HepG2 (cell line): Measurements from ENCODE around the gene AKAP7. TPM values are rescaled to one million over a fixed set of nuclear protein-coding genes. Genes with fewer than 3 reads are reported as not detected.

Experiments used
- NFIC ChIP-seq: IDR thresholded peaks from 2 replicates; pipeline ENCODE4 v1.6.1; 2012; ENCODE audit warnings: mild to moderate bottlenecking, low read length, inconsistent platforms
- SOX5 ChIP-seq: IDR thresholded peaks from 2 replicates; pipeline ENCODE4 v1.6.1; 2016; ENCODE audit warnings: borderline replicate concordance
- ZBTB21 ChIP-seq: sonication (generic); formaldehyde crosslinking; IDR thresholded peaks from 2 replicates; pipeline ENCODE4 v1.4.0; 2020; ENCODE audit warnings: missing genetic modification reagents
- ZNF382 ChIP-seq: sonication (generic); formaldehyde crosslinking; IDR thresholded peaks from 2 replicates; pipeline ENCODE4 v1.5.0; 2020; ENCODE audit warnings: missing genetic modification reagents, mild to moderate bottlenecking, borderline replicate concordance
- ZNF850 ChIP-seq: sonication (generic); formaldehyde crosslinking; conservative IDR thresholded peaks from 2 replicates; pipeline ENCODE4 v1.9.0; 2021; ENCODE audit warnings: mild to moderate bottlenecking, missing genetic modification reagents
- polyA plus RNA-seq, 8 experiments: library from polyadenylated mRNA; depleted of rRNA in 3 of 8; stranded (reverse) in 7 of 8; unstranded in 1 of 8; fragments of >200 nt; fragmentation: Illumina TruSeq in 4 of 8; extraction: Trizol in 4 of 8; gene quantifications; 2 replicates each; pipeline versions ENCODE4 v1.2.1 to v1.2.3, GENCODE V29; 2011 to 2016; ENCODE audit warnings: low read depth in 4 of 8, missing spikeins in 1 of 8, mixed read lengths in 1 of 8; ENCODE audit not compliant: insufficient read depth in 1 of 8
- total RNA-seq, 5 experiments: library from RNA; depleted of rRNA; stranded (reverse); fragments of >200 nt; fragmentation: Illumina TruSeq; extraction: Trizol; gene quantifications; 2 replicates each; pipeline ENCODE4 v1.2.3, GENCODE V29; 2016; ENCODE audit warnings: low read depth in 1 of 5
- TF ChIP-seq, protein P1 (sequence below): IDR thresholded peaks from 2 replicates; pipeline ENCODE4 v1.6.1; 2016; ENCODE audit warnings: low read depth, missing genetic modification reagents, missing compliant biosample characterization
- TF ChIP-seq, protein P2 (sequence below): sonication (generic); formaldehyde crosslinking; IDR thresholded peaks from 2 replicates; pipeline ENCODE4 v1.8.1; 2023; ENCODE audit warnings: missing genetic modification reagents, mild to moderate bottlenecking, borderline replicate concordance
- TF ChIP-seq, protein P3 (sequence below), 2 experiments: fragments of 450-650 bp in 1 of 2; sonication (generic) in 1 of 2; formaldehyde crosslinking; IDR thresholded peaks; 2 replicates each; pipeline versions ENCODE4 v1.5.0 to v1.8.0; 2020 to 2022; ENCODE audit warnings: mild to moderate bottlenecking in 1 of 2, missing genetic modification reagents in 1 of 2

Gene AKAP7
- total and polyA plus RNA-seq, 2 of the 13 experiments (the other 11 are each of a cell fraction or from before 2014, with no cell fraction given), result 3.6 to 11.7 TPM

DNA sequence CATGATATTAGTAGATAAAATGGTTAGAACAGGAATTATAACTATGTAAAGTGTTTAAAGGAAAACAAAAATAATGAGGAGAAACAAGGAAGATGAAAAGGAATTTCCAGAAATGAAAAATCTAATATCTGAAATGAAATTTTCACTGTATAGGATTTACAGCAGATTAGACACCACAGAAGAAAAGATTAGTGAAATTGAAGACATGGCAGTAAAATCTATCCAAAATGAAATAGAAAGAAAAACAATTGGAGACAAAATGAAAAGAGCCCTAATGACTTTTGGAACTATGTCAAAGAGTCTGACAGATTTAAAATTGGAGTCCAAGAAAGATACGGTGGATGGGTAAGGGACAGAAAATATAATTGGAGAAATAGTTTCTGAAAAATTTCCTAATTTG is 174.2 kb downstream of the AKAP7 start (continued):
- TF ChIP-seq, protein P1, sequence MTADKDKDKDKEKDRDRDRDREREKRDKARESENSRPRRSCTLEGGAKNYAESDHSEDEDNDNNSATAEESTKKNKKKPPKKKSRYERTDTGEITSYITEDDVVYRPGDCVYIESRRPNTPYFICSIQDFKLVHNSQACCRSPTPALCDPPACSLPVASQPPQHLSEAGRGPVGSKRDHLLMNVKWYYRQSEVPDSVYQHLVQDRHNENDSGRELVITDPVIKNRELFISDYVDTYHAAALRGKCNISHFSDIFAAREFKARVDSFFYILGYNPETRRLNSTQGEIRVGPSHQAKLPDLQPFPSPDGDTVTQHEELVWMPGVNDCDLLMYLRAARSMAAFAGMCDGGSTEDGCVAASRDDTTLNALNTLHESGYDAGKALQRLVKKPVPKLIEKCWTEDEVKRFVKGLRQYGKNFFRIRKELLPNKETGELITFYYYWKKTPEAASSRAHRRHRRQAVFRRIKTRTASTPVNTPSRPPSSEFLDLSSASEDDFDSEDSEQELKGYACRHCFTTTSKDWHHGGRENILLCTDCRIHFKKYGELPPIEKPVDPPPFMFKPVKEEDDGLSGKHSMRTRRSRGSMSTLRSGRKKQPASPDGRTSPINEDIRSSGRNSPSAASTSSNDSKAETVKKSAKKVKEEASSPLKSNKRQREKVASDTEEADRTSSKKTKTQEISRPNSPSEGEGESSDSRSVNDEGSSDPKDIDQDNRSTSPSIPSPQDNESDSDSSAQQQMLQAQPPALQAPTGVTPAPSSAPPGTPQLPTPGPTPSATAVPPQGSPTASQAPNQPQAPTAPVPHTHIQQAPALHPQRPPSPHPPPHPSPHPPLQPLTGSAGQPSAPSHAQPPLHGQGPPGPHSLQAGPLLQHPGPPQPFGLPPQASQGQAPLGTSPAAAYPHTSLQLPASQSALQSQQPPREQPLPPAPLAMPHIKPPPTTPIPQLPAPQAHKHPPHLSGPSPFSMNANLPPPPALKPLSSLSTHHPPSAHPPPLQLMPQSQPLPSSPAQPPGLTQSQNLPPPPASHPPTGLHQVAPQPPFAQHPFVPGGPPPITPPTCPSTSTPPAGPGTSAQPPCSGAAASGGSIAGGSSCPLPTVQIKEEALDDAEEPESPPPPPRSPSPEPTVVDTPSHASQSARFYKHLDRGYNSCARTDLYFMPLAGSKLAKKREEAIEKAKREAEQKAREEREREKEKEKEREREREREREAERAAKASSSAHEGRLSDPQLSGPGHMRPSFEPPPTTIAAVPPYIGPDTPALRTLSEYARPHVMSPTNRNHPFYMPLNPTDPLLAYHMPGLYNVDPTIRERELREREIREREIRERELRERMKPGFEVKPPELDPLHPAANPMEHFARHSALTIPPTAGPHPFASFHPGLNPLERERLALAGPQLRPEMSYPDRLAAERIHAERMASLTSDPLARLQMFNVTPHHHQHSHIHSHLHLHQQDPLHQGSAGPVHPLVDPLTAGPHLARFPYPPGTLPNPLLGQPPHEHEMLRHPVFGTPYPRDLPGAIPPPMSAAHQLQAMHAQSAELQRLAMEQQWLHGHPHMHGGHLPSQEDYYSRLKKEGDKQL (CRISPR knock-in tag), result no peak
- TF ChIP-seq ZNF382 (CRISPR knock-in tag) (no peak), NFIC (no peak), ZNF850 (CRISPR knock-in tag) (no peak), ZBTB21 (CRISPR knock-in tag) (no peak), SOX5 (CRISPR knock-in tag) (no peak)
- TF ChIP-seq, protein P2, sequence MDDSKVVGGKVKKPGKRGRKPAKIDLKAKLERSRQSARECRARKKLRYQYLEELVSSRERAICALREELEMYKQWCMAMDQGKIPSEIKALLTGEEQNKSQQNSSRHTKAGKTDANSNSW (CRISPR knock-in tag), result no peak
- TF ChIP-seq, protein P3, sequence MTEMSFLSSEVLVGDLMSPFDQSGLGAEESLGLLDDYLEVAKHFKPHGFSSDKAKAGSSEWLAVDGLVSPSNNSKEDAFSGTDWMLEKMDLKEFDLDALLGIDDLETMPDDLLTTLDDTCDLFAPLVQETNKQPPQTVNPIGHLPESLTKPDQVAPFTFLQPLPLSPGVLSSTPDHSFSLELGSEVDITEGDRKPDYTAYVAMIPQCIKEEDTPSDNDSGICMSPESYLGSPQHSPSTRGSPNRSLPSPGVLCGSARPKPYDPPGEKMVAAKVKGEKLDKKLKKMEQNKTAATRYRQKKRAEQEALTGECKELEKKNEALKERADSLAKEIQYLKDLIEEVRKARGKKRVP (CRISPR knock-in tag; IDR thresholded peaks at IDR 0.05), result no peak
